HG03469 (cell line): ENCODE data around the gene B4GALNT1.
A peak's percentile ranks its signal among the peaks of the same experiment; 100 is the strongest.
"Not testable (repeated sequence)": the region's sequence is repeated elsewhere in the genome, so short reads cannot be mapped to it uniquely, and the experiment has no call there.

Source experiments
- ATAC-seq: cut with Tn5 transposase; IDR thresholded peaks from one replicate; pipeline ENCODE4 v1.9.1; 2021; ENCODE audit warnings: mild to moderate bottlenecking, moderate library complexity, moderate number of reproducible peaks; ENCODE audit not compliant: unreplicated experiment

B4GALNT1 gene

GRCh38 chr12:57588951-57589610, 43.9 kb downstream of the B4GALNT1 start:
- not testable (repeated sequence) for ATAC-seq

- no peak for ATAC-seq
Observed at GRCh38 chr12:57586832-57587429, 46.1 kb downstream of the B4GALNT1 start.

- no peak for ATAC-seq
Observed at GRCh38 chr12:57586128-57586527, 46.9 kb downstream of the B4GALNT1 start.

- no peak for ATAC-seq
Observed at GRCh38 chr12:57585156-57585555, 47.8 kb downstream of the B4GALNT1 start.

GRCh38 chr12:57584690-57585089, 48.3 kb downstream of the B4GALNT1 start:
- no peak for ATAC-seq

GRCh38 chr12:57584050-57584449, 49.0 kb downstream of the B4GALNT1 start:
- no peak for ATAC-seq

- ATAC-seq, result peak; percentile 85
Observed at GRCh38 chr12:57583008-57583831, 49.8 kb downstream of the B4GALNT1 start.

GRCh38 chr12:57582440-57582839, 50.6 kb downstream of the B4GALNT1 start:
- no peak for ATAC-seq

- no peak for ATAC-seq
Observed at GRCh38 chr12:57581802-57582201, 51.2 kb downstream of the B4GALNT1 start.

GRCh38 chr12:57580466-57580795, 52.6 kb downstream of the B4GALNT1 start:
- no peak for ATAC-seq

- no peak for ATAC-seq
Observed at GRCh38 chr12:57579677-57580465, 53.1 kb downstream of the B4GALNT1 start.

- no peak for ATAC-seq
Observed at GRCh38 chr12:57579011-57579410, 54.0 kb downstream of the B4GALNT1 start.

GRCh38 chr12:57577981-57578758, 54.8 kb downstream of the B4GALNT1 start:
- no peak for ATAC-seq

- ATAC-seq, result no peak
Observed at GRCh38 chr12:57576613-57577160, 56.3 kb downstream of the B4GALNT1 start.
